ENCODE data around the gene HGD. TPM values are rescaled to one million over a fixed set of nuclear protein-coding genes. Genes with fewer than 3 reads are reported as not detected.
"Not testable (repeated sequence)": the region's sequence is repeated elsewhere in the genome, so short reads cannot be mapped to it uniquely, and the experiment has no call there.

Gene HGD
- not detected for polyA plus RNA-seq (2013, experiment 1 of 2)
- polyA plus RNA-seq (2013, experiment 2 of 2): not detected

GRCh38 chr3:120682095-120682681 lies at the start of gene HGD:
Gene HGD (minus strand): TSS chr3:120682239. CDS start chr3:120682111, 128 bp downstream.
- H3K4me1 ChIP-seq (ENCODE audit: control insufficient read depth, insufficient read depth, low read length, poor library complexity, severe bottlenecking): peaks cover 5% of the 10 kb centered on the region
- no peaks in the 10 kb centered on the region for H3K36me3 ChIP-seq (ENCODE audit: control insufficient read depth, insufficient read depth, low read length)
- WGBS, 2 experiments (ENCODE audit: insufficient coverage in 2 of 2): 91 to 95% methylated on average over 4 to 5 of the region's 5 CpGs
- no peak within 1 kb of the TSS for H3K4me3 ChIP-seq (ENCODE audit: extremely low read depth, insufficient read depth, low read length, poor library complexity, severe bottlenecking)
- peaks cover 3% of the 10 kb centered on the region for H3K9me3 ChIP-seq (ENCODE audit: control insufficient read depth, low read length)
- H3K27ac ChIP-seq (ENCODE audit: low read depth, low read length, severe bottlenecking): no peak within 1 kb of the TSS

GRCh38 chr3:120730576-120731542 lies 48.8 kb upstream of the HGD start:
- Histone ChIP-seq H3K4me1 (ENCODE audit: control insufficient read depth, insufficient read depth, low read length, poor library complexity, severe bottlenecking) (no peaks in the 10 kb centered on the region), H3K9me3 (ENCODE audit: control insufficient read depth, low read length) (no peaks in the 10 kb centered on the region), H3K4me3 (ENCODE audit: extremely low read depth, insufficient read depth, low read length, poor library complexity, severe bottlenecking) (no peak overlapping the region), H3K36me3 (ENCODE audit: control insufficient read depth, insufficient read depth, low read length) (peaks cover 4% of the 10 kb centered on the region), H3K27ac (ENCODE audit: low read depth, low read length, severe bottlenecking) (no peak overlapping the region)
- 41 to 52% methylated on average over 3 of the region's 4 CpGs for WGBS, 2 experiments (ENCODE audit: insufficient coverage in 2 of 2)

GRCh38 chr3:120726791-120727190 lies 44.8 kb upstream of the HGD start:
- H3K4me1 ChIP-seq (ENCODE audit: control insufficient read depth, insufficient read depth, low read length, poor library complexity, severe bottlenecking): no peaks in the 10 kb centered on the region
- H3K4me3 ChIP-seq (ENCODE audit: extremely low read depth, insufficient read depth, low read length, poor library complexity, severe bottlenecking): no peak overlapping the region
- WGBS, 2 experiments (ENCODE audit: insufficient coverage in 2 of 2): no CpG with 5 or more reads among the region's 1 CpG
- H3K36me3 ChIP-seq (ENCODE audit: control insufficient read depth, insufficient read depth, low read length): peaks cover 4% of the 10 kb centered on the region
- no peaks in the 10 kb centered on the region for H3K9me3 ChIP-seq (ENCODE audit: control insufficient read depth, low read length)
- H3K27ac ChIP-seq (ENCODE audit: low read depth, low read length, severe bottlenecking): no peak overlapping the region

GRCh38 chr3:120719167-120719834 lies 37.3 kb upstream of the HGD start:
- not testable (repeated sequence) for H3K4me3 ChIP-seq (ENCODE audit: extremely low read depth, insufficient read depth, low read length, poor library complexity, severe bottlenecking); H3K9me3 ChIP-seq (ENCODE audit: control insufficient read depth, low read length); H3K36me3 ChIP-seq (ENCODE audit: control insufficient read depth, insufficient read depth, low read length); H3K27ac ChIP-seq (ENCODE audit: low read depth, low read length, severe bottlenecking); H3K4me1 ChIP-seq (ENCODE audit: control insufficient read depth, insufficient read depth, low read length, poor library complexity, severe bottlenecking)
- 38 to 47% methylated on average over 10 to 20 of the region's 20 CpGs for WGBS, 2 experiments (ENCODE audit: insufficient coverage in 2 of 2)

- Histone ChIP-seq H3K27ac (ENCODE audit: low read depth, low read length, severe bottlenecking) (no peak overlapping the region), H3K4me3 (ENCODE audit: extremely low read depth, insufficient read depth, low read length, poor library complexity, severe bottlenecking) (no peak overlapping the region), H3K36me3 (ENCODE audit: control insufficient read depth, insufficient read depth, low read length) (no peaks in the 10 kb centered on the region), H3K9me3 (ENCODE audit: control insufficient read depth, low read length) (no peaks in the 10 kb centered on the region), H3K4me1 (ENCODE audit: control insufficient read depth, insufficient read depth, low read length, poor library complexity, severe bottlenecking) (no peaks in the 10 kb centered on the region)
Measured at GRCh38 chr3:120713262-120713661, 31.2 kb upstream of the HGD start.

- Histone ChIP-seq H3K9me3 (ENCODE audit: control insufficient read depth, low read length) (no peaks in the 10 kb centered on the region), H3K4me1 (ENCODE audit: control insufficient read depth, insufficient read depth, low read length, poor library complexity, severe bottlenecking) (no peaks in the 10 kb centered on the region), H3K27ac (ENCODE audit: low read depth, low read length, severe bottlenecking) (no peak overlapping the region), H3K4me3 (ENCODE audit: extremely low read depth, insufficient read depth, low read length, poor library complexity, severe bottlenecking) (no peak overlapping the region), H3K36me3 (ENCODE audit: control insufficient read depth, insufficient read depth, low read length) (no peaks in the 10 kb centered on the region)
- WGBS, 2 experiments (ENCODE audit: insufficient coverage in 2 of 2): 83 to 92% methylated on average over 1 of the region's 1 CpG
Measured at GRCh38 chr3:120710369-120710768, 28.3 kb upstream of the HGD start.

- H3K36me3 ChIP-seq (ENCODE audit: control insufficient read depth, insufficient read depth, low read length): peaks cover 6% of the 10 kb centered on the region
- no peaks in the 10 kb centered on the region for H3K9me3 ChIP-seq (ENCODE audit: control insufficient read depth, low read length)
- no peak overlapping the region for H3K27ac ChIP-seq (ENCODE audit: low read depth, low read length, severe bottlenecking)
- no peak overlapping the region for H3K4me3 ChIP-seq (ENCODE audit: extremely low read depth, insufficient read depth, low read length, poor library complexity, severe bottlenecking)
- no peaks in the 10 kb centered on the region for H3K4me1 ChIP-seq (ENCODE audit: control insufficient read depth, insufficient read depth, low read length, poor library complexity, severe bottlenecking)
Measured at GRCh38 chr3:120708408-120708807, 26.4 kb upstream of the HGD start.

- Histone ChIP-seq H3K4me3 (ENCODE audit: extremely low read depth, insufficient read depth, low read length, poor library complexity, severe bottlenecking) (no peak overlapping the region), H3K9me3 (ENCODE audit: control insufficient read depth, low read length) (no peaks in the 10 kb centered on the region), H3K27ac (ENCODE audit: low read depth, low read length, severe bottlenecking) (no peak overlapping the region), H3K36me3 (ENCODE audit: control insufficient read depth, insufficient read depth, low read length) (peaks cover 6% of the 10 kb centered on the region), H3K4me1 (ENCODE audit: control insufficient read depth, insufficient read depth, low read length, poor library complexity, severe bottlenecking) (no peaks in the 10 kb centered on the region)
Measured at GRCh38 chr3:120706950-120707349, 24.9 kb upstream of the HGD start.

GRCh38 chr3:120705884-120706582 lies 24.0 kb upstream of the HGD start:
- WGBS, 2 experiments (ENCODE audit: insufficient coverage in 2 of 2): 75% methylated on average over 2 of the region's 5 CpGs; no CpG with 5 or more reads in 1 of the 2 experiments
- H3K9me3 ChIP-seq (ENCODE audit: control insufficient read depth, low read length): no peaks in the 10 kb centered on the region
- H3K4me3 ChIP-seq (ENCODE audit: extremely low read depth, insufficient read depth, low read length, poor library complexity, severe bottlenecking): no peak overlapping the region
- no peak overlapping the region for H3K27ac ChIP-seq (ENCODE audit: low read depth, low read length, severe bottlenecking)
- H3K4me1 ChIP-seq (ENCODE audit: control insufficient read depth, insufficient read depth, low read length, poor library complexity, severe bottlenecking): no peaks in the 10 kb centered on the region
- H3K36me3 ChIP-seq (ENCODE audit: control insufficient read depth, insufficient read depth, low read length): peaks cover 6% of the 10 kb centered on the region

GRCh38 chr3:120699333-120699732 lies 17.3 kb upstream of the HGD start:
- Histone ChIP-seq H3K9me3 (ENCODE audit: control insufficient read depth, low read length) (no peaks in the 10 kb centered on the region), H3K36me3 (ENCODE audit: control insufficient read depth, insufficient read depth, low read length) (peaks cover 1% of the 10 kb centered on the region), H3K4me3 (ENCODE audit: extremely low read depth, insufficient read depth, low read length, poor library complexity, severe bottlenecking) (no peak overlapping the region), H3K27ac (ENCODE audit: low read depth, low read length, severe bottlenecking) (no peak overlapping the region), H3K4me1 (ENCODE audit: control insufficient read depth, insufficient read depth, low read length, poor library complexity, severe bottlenecking) (no peaks in the 10 kb centered on the region)
- 100% methylated on average over 1 to 2 of the region's 3 CpGs for WGBS, 2 experiments (ENCODE audit: insufficient coverage in 2 of 2)
